ENCODE results near the gene DTX3. TPM values are rescaled to one million over a fixed set of nuclear protein-coding genes. Genes with fewer than 3 reads are reported as not detected.

The DTX3 gene
- polyA plus RNA-seq, 3 donors, result 0.08 to 1.3 TPM; not detected in 1

DNA sequence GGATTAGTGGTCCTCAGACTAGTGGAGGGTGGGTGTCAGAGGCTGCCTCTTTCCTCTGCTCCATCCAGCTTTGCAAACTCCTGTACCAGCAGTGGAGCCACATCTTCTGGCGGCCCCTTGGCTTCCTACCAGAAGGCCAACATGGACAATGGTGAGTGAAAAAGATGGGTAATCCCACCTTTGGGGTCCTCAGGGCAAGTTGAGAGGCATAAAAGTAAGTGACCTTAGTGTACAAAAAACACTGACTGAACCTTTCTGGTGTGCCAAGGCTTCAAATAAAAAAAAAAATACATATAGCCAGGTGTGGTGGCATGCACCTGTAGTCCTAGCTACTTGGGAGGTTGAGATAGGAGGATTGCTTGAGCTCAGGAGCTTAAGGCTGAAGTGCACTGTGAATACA lies 22.8 kb upstream of the DTX3 start:
- Histone ChIP-seq H2AFZ (ENCODE audit: insufficient read depth, low read depth, low read length, poor library complexity, severe bottlenecking) (no peak overlapping the region), H3K9ac (ENCODE audit: insufficient read depth, low read length, poor library complexity, severe bottlenecking) (no peak overlapping the region), H3K27me3 (ENCODE audit: control insufficient read depth in 2 of 2, insufficient read depth in 2 of 2, low read length in 2 of 2) (peaks cover 2 to 8% of the 10 kb centered on the region in 2 donors), H3K4me2 (replicated peaks; ENCODE audit: extremely low read depth, low read length, poor library complexity, severe bottlenecking) (no peak overlapping the region), H3K79me2 (ENCODE audit: insufficient read depth, low read length) (no peaks in the 10 kb centered on the region), H3K27ac (ENCODE audit: low read depth in 1 of 2, low read length in 2 of 2) (no peak overlapping the region), H3K36me3 (replicated peaks in 1 of 2; ENCODE audit: control insufficient read depth in 1 of 2, insufficient read depth in 2 of 2, low read length in 2 of 2) (no peaks in the 10 kb centered on the region), H4K20me1 (ENCODE audit: insufficient read depth, low read length) (no peaks in the 10 kb centered on the region), H3K4me1 (ENCODE audit: control insufficient read depth in 1 of 2, insufficient read depth in 2 of 2, low read length in 2 of 2) (peaks cover 15 to 17% of the 10 kb centered on the region in 2 donors), H3K9me3 (replicated peaks in 1 of 2; ENCODE audit: control insufficient read depth in 1 of 2, insufficient read depth in 1 of 2, low read length in 2 of 2) (no peaks in the 10 kb centered on the region), H3K4me3 (replicated peaks in 1 of 3; ENCODE audit: low read depth in 2 of 3, low read length in 3 of 3) (no peak overlapping the region)
- intact Hi-C loops (cut with micrococcal nuclease), result loop anchor here in 1 of 2 donors (5.0 to 10.0 kb wide), 2 partner anchors 40 to 113 kb away; partner anchors contain the start of gene OS9
- H3K27me3 Mint-ChIP-seq (ENCODE audit: low read depth in 3 of 3), result peaks cover 6 to 20% (median 11%) of the 10 kb centered on the region in 3 donors
- H3K4me3 Mint-ChIP-seq, result no peak overlapping the region
- no peak overlapping the region for H3K27ac Mint-ChIP-seq
- TF ChIP-seq, protein P1, sequence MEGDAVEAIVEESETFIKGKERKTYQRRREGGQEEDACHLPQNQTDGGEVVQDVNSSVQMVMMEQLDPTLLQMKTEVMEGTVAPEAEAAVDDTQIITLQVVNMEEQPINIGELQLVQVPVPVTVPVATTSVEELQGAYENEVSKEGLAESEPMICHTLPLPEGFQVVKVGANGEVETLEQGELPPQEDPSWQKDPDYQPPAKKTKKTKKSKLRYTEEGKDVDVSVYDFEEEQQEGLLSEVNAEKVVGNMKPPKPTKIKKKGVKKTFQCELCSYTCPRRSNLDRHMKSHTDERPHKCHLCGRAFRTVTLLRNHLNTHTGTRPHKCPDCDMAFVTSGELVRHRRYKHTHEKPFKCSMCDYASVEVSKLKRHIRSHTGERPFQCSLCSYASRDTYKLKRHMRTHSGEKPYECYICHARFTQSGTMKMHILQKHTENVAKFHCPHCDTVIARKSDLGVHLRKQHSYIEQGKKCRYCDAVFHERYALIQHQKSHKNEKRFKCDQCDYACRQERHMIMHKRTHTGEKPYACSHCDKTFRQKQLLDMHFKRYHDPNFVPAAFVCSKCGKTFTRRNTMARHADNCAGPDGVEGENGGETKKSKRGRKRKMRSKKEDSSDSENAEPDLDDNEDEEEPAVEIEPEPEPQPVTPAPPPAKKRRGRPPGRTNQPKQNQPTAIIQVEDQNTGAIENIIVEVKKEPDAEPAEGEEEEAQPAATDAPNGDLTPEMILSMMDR (IDR thresholded peaks at IDR 0.05), result no peak
- WGBS (ENCODE audit: insufficient coverage), result no CpG with 5 or more reads among the region's 1 CpG
- H3K4me1 Mint-ChIP-seq, result peaks cover 22% of the 10 kb centered on the region
- H3K9me3 Mint-ChIP-seq, result no peaks in the 10 kb centered on the region
- no peaks in the 10 kb centered on the region for H3K36me3 Mint-ChIP-seq
- no peak for DNase-seq

DNA sequence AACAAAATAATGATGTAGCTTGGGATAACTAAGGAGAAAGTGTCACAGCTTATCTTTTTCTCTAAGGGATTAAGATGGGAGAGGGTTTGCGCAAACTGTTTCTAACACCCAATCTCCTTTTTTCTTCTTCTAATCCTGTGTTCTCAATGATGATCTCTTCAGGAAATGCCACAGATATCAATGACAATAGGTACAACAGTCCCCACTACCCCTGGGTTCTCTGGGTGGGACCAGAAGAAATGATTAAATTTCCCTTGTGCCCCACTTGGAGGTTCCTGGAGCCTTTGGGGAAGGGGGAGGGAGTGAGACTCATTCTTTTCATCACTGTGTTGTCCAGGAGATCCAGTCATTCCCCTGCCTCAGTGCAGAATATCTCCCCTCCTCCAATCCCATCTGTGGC lies 22.2 kb upstream of the DTX3 start:
- no peaks in the 10 kb centered on the region for H4K20me1 ChIP-seq (ENCODE audit: insufficient read depth, low read length)
- H3K9me3 Mint-ChIP-seq, result no peaks in the 10 kb centered on the region
- H3K4me2 ChIP-seq (replicated peaks; ENCODE audit: extremely low read depth, low read length, poor library complexity, severe bottlenecking), result no peak overlapping the region
- no peaks in the 10 kb centered on the region for H3K79me2 ChIP-seq (ENCODE audit: insufficient read depth, low read length)
- no peaks in the 10 kb centered on the region for H3K36me3 Mint-ChIP-seq
- DNase-seq, result no peak
- H2AFZ ChIP-seq (ENCODE audit: insufficient read depth, low read depth, low read length, poor library complexity, severe bottlenecking), result no peak overlapping the region
- H3K27me3 Mint-ChIP-seq (ENCODE audit: low read depth in 3 of 3), result peaks cover 5 to 20% (median 9%) of the 10 kb centered on the region in 3 donors
- no peak overlapping the region for H3K4me3 Mint-ChIP-seq
- no CpG with 5 or more reads among the region's 1 CpG for WGBS (ENCODE audit: insufficient coverage)
- H3K27ac ChIP-seq (ENCODE audit: low read depth in 1 of 2, low read length in 2 of 2), result no peak overlapping the region
- peaks cover 5 to 14% of the 10 kb centered on the region in 2 donors for H3K27me3 ChIP-seq (ENCODE audit: control insufficient read depth in 2 of 2, insufficient read depth in 2 of 2, low read length in 2 of 2)
- no peak overlapping the region for H3K27ac Mint-ChIP-seq
- intact Hi-C loops (cut with micrococcal nuclease), result loop anchor here in 1 of 2 donors (5.0 to 10.0 kb wide), 2 partner anchors 40 to 112 kb away; partner anchors contain the start of gene OS9
- no peak overlapping the region for H3K4me3 ChIP-seq (replicated peaks in 1 of 3; ENCODE audit: low read depth in 2 of 3, low read length in 3 of 3)
- TF ChIP-seq, protein P1 (IDR thresholded peaks at IDR 0.05), result no peak
- H3K36me3 ChIP-seq (replicated peaks in 1 of 2; ENCODE audit: control insufficient read depth in 1 of 2, insufficient read depth in 2 of 2, low read length in 2 of 2), result no peaks in the 10 kb centered on the region
- H3K9me3 ChIP-seq (replicated peaks in 1 of 2; ENCODE audit: control insufficient read depth in 1 of 2, insufficient read depth in 1 of 2, low read length in 2 of 2), result no peaks in the 10 kb centered on the region
- peaks cover 15 to 17% of the 10 kb centered on the region in 2 donors for H3K4me1 ChIP-seq (ENCODE audit: control insufficient read depth in 1 of 2, insufficient read depth in 2 of 2, low read length in 2 of 2)
- H3K9ac ChIP-seq (ENCODE audit: insufficient read depth, low read length, poor library complexity, severe bottlenecking), result no peak overlapping the region
- H3K4me1 Mint-ChIP-seq, result peaks cover 22% of the 10 kb centered on the region
